GM12892 (cell line): ENCODE data around the gene TMEM200B.
"Not testable (repeated sequence)": the region's sequence is repeated elsewhere in the genome, so short reads cannot be mapped to it uniquely, and the experiment has no call there.

Experiments used
- POLR2A ChIP-seq: IDR thresholded peaks from 2 replicates; pipeline ENCODE4 v1.6.1; 2011; ENCODE audit warnings: low read depth, low read length, control low read depth
- POLR2AphosphoS5 ChIP-seq: IDR thresholded peaks from 2 replicates; pipeline ENCODE4 v1.6.1; 2011; ENCODE audit warnings: low read depth, low read length, control low read depth

GRCh38 chr1:29092704-29093103, 31.0 kb downstream of the TMEM200B start:
- not testable (repeated sequence) for TF ChIP-seq POLR2A, POLR2AphosphoS5
